HG03457 (cell line): ENCODE measurements around the gene RHOT1.
"Not testable (repeated sequence)": the region's sequence is repeated elsewhere in the genome, so short reads cannot be mapped to it uniquely, and the experiment has no call there.

Experiments used
- ATAC-seq: cut with Tn5 transposase; IDR thresholded peaks from one replicate; pipeline ENCODE4 v1.9.1; 2021; ENCODE audit warnings: moderate number of reproducible peaks; ENCODE audit not compliant: unreplicated experiment

RHOT1 gene

DNA sequence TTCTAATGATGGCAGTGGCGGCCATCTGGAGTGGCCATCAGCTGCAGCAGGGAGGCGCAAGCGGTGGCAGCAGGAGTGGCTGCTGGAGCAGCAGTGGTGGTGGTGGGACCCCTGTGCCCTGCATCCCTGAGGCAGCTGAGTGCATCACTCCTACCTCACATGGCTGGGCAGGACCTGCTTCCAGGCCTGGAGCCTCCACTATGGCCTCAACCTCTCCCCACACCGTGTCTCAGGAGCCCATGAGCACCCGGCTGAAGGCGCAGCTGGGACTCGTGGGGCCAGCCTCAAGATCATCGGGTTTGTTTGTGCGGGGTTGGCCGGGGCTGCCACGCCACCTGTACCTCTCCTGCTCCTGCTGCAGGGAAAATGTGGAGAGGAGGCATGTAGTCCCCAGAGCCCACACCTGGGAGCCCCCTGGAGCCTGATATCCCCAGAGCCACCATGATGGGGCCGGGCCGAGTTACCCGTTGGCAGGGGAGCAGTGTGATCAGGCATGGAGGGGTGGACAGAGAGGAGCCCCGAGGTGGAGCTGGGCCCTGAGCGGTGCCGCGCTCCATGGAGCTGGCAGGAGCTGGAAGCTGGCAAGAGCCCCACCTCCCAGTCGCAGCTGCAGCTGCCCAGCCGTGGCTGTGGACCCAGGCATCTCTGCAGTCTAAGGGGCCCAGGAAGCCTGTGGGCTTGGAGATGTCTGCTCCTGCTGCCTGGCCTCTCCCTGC is 16.7 kb downstream of the RHOT1 start:
- no peak for ATAC-seq

GRCh38 chr17:32159586-32160438 is 17.5 kb downstream of the RHOT1 start:
- no peak for ATAC-seq

DNA sequence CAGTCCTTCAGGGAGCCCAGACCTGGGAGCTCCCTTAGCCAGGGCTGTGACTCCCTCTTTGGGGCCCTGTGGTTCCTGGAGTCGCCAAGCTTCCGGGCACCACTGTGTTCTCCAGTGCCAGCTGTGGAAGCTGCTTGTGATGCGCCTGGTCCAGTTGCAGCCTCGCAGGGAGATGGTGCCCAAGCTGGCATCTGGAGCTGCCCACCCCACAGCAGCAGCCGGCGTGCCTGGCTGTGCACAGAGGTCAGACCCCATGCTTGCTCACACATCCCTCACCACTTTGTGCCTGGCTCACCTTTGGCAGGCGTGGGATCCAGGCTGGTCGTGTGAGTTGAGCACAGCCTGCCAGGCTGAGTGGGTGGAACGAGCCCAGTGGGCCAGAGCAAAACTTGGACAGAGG is 18.2 kb downstream of the RHOT1 start:
- ATAC-seq = no peak

GRCh38 chr17:32161029-32161428 is 18.7 kb downstream of the RHOT1 start:
- ATAC-seq = no peak

DNA sequence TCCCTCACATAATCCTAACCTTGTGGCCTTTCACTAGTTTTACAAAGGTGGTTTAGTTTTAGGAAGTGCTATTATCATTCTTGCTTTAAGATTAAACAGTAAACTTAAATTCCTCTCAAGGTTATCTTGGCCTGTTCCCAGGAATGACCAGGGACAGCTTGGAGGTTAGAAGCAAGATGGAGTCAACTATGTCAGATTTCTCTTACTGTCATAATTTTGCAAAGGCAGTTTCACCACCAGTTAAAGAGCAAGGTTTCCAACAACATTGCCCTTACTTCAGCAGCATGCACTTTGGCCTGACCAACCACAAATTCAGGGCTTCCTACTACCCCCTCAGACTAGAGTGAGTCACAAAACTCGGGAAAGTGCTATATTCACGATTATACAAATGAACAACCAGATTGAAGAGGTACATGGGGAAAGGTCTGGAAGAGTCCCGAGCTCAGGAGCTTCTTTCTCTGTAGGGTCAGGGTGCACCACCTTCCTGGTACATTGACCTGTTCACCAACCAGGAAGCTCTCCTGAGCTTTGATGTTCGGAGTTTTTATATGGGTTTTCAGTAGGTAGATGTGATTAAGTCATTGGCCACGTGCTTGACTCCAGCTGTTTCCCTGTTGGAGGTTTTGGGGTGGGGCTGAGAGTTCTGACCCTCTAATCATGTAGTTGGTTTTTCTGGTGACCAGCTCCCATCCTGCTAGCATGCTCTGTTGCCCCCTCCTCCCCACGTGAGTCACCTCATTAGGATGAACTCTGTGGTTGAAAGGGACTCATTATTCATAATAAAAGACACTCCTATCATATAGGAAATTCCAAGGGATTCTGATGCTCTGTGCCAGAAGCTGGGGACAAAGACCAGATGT is 19.4 kb downstream of the RHOT1 start:
- no peak for ATAC-seq

DNA sequence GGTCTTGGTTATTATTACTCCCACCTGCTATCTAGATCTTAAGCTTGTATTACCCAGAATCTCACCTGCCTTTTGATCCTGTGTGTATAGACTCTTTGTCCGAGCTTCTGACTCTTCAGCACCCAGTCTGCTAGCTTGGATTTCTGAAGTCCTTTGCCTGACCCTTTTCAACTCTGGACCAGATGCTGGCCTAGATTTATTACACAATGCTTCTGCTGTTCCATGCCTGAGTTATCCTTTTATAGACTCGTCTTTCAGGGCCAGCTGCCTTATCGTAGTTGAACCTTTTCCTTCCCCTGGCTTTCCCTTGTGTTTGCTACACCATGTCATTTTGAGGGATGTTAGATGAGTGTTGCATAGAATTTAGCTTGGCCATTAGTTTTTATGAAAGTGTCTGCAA is 32.6 kb downstream of the RHOT1 start:
- ATAC-seq = no peak

DNA sequence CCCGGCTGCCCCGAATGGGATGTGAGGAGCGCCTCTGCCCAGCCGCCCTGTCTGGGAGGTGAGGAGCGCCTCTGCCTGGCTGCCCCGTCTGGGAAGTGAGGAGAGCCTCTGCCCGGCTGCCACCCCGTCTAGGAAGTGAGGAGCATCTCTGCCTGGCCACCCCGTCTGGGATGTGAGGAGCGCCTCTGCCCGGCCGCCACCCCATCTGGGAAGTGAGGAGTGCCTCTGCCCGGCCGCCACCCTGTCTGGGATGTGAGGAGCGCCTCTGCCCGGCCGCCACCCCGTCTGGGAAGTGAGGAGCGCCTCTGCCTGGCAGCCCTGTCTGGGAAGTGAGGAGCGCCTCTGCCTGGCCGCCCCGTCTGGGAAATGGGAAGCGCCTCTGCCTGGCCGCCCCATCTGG is 36.4 kb downstream of the RHOT1 start:
- ATAC-seq = not testable (repeated sequence)

DNA sequence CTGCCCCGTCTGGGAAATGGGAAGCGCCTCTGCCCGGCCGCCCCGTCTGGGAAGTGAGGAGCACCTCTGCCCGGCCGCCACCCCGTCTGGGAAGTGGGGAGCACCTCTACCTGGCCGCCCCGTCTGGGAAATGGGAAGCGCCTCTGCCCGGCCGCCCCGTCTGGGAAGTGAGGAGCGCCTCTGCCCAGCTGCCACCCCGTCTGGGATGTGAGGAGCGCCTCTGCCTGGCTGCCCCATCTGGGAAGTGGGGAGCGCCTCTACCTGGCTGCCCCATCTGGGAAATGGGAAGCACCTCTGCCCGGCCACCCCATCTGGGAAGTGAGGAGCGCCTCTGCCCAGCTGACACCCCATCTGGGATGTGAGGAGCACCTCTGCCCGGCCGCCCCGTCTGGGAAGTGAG is 36.8 kb downstream of the RHOT1 start:
- ATAC-seq = not testable (repeated sequence)

- ATAC-seq = not testable (repeated sequence)
These were observed 37.2 kb downstream of the RHOT1 start for GRCh38 chr17:32179526-32179925.

GRCh38 chr17:32180262-32180661 is 38.0 kb downstream of the RHOT1 start:
- not testable (repeated sequence) for ATAC-seq

GRCh38 chr17:32185875-32186274 is 43.6 kb downstream of the RHOT1 start:
- no peak for ATAC-seq

DNA sequence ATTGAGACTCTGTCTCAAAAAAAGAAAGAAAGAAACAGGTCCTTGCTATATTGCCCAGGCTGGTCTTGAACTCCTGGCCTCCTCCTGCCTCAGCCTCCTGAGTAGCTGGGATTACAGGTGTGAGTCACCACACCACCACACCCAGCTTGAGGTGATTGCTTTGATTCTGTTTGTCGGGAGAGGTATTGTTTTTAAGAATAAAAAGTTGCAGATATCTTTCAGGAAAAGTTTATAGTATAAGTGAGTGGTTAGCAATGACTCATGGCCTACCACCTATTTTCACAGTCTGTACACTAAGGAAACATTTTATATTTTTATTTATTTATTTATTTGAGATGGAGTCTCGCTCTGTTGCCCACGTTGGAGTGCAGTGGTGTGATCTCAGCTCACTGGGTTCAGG is 45.0 kb downstream of the RHOT1 start:
- no peak for ATAC-seq

DNA sequence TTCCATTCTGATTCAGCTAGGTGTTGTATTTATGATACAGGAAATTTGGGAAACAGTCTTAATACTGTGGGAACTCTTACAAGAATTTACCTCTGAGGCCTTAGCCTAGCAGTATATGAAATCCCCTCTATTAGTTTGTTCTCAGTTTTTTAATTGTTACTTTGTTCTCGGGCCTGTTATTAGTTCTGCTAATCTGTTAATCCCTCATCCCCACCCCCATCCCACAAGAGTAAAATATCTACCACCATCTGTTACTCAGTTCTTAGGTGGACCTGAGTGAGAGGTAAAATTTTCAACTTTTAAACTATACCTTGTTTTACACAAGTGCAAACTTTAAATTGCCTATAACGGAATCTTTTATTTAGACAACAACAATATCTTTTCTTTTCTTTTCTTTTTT is 47.0 kb downstream of the RHOT1 start:
- no peak for ATAC-seq

- no peak for ATAC-seq
These were observed 49.0 kb downstream of the RHOT1 start for GRCh38 chr17:32191306-32191705.

- no peak for ATAC-seq
These were observed 50.1 kb downstream of the RHOT1 start for GRCh38 chr17:32192379-32192778.

GRCh38 chr17:32197987-32198386 is 55.7 kb downstream of the RHOT1 start:
- ATAC-seq = no peak

DNA sequence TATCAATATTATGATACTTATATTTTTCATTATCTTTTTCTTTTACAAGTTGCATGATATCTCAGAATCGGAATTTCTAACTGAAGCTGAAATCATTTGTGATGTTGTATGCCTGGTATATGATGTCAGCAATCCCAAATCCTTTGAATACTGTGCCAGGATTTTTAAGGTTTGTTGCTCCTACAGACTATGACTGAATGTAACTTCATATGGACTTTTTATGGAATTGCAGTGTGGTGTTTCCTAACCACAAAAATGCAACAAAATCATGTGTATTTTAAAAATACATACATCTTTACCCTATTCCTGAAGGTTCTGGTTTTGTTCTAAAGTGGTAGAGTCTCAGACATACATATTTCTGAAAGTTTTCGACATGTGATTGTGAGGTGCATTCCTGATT is 64.6 kb downstream of the RHOT1 start:
- ATAC-seq = no peak

DNA sequence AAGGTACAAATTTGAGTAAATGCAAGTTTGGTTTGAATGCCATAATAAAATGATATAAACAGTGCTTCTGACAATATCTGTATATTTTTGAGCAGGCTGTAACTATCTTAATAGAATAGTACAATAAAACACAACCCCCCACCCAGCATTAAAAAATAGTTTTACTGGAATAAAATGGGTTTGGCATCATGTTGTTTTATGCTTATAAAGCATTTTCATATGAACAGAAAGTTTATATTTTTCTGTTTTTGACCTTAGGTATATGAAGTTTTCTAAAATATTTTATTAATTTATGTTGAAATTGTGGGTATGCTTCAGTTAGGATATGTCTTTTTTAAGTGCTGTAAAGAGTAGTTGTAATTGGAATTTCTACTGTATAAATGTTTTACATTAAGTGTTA is 66.1 kb downstream of the RHOT1 start:
- no peak for ATAC-seq

GRCh38 chr17:32209608-32210007 is 67.3 kb downstream of the RHOT1 start:
- ATAC-seq = no peak

GRCh38 chr17:32211671-32212070 is 69.4 kb downstream of the RHOT1 start:
- ATAC-seq = no peak

GRCh38 chr17:32215696-32216095 is 73.4 kb downstream of the RHOT1 start:
- no peak for ATAC-seq
